Stimulated activated naive CD4-positive, alpha-beta T cell treated with Interleukin-2 at 50 U/mL for 16 hours (primary cell): ENCODE results near the gene SNCG.

ENCODE experiments used
- DNase-seq: peaks from one replicate; lab custom pipeline; 2025; lab: John Stamatoyannopoulos, UW

The SNCG gene

DNA sequence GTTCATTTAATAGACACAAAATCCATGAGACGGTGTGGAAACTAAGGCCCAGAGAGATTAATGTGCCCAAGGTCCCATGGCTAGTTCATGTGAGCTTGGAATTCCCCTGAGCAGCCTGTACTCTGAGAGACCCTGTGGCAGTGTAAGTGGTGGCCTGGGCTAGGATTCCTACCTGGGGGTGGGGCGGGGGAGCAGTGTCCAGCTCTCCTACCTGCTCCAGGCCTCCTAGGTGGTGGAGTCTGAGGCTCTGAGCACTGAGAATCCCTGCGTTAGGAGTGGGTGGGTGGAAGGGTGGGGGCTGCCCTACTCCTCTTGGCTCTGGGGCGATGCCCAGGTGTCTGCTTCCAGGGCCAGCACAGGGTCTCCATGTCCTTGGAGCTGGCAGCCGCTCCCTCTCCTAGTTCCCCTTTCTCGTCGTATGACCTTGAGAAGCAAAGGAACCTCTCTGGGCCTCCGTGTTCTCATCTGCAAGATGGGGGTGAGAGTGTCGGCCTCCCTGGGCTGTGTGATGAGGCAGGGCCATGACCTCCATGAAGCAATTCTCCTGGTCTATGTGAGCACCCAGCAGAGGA is 2.5 kb downstream of the SNCG start:
- no peak for DNase-seq

GRCh38 chr10:86961481-86962091 is 3.2 kb downstream of the SNCG start:
- DNase-seq: no peak

GRCh38 chr10:86962136-86962980 is 4.0 kb downstream of the SNCG start:
- DNase-seq: no peak

DNA sequence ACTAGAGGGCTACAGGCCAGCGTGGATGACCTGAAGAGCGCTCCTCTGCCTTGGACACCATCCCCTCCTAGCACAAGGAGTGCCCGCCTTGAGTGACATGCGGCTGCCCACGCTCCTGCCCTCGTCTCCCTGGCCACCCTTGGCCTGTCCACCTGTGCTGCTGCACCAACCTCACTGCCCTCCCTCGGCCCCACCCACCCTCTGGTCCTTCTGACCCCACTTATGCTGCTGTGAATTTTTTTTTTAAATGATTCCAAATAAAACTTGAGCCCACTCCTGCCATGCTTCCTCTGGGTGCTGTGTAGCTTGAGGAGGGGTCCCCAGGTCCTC is 4.5 kb downstream of the SNCG start:
- DNase-seq: no peak

DNA sequence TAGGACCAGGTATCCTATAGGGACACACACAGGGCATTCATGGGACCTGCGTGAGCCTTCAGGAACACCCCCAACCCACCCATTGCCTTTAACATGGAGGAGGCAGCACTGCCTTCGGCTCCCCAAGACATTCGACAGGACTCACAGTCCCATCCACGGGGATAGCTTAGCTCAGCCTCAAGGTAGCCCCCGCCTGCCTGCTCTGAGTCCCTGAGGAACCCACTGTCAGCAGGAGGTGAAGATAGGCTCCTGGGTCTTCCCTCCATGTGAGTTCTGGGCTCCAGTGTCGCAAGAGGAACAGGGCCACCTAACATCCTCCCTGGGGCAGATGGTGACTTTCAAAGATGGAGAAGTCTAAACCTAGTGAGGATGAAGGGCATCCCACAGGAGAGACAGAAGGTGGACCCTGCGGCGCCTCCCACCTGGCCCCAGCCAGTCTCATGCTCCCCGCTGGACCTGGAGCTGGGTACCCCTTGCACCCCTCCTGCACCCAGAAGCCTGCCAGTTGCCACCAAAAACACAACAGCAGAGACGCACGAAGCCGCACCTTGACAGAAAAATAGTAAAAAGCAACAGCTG is 5.0 kb downstream of the SNCG start:
- no peak for DNase-seq

- DNase-seq: no peak
Measured at GRCh38 chr10:86964061-86964846, 5.9 kb downstream of the SNCG start.

- DNase-seq: no peak
Measured at GRCh38 chr10:86964847-86965190, 6.4 kb downstream of the SNCG start.

DNA sequence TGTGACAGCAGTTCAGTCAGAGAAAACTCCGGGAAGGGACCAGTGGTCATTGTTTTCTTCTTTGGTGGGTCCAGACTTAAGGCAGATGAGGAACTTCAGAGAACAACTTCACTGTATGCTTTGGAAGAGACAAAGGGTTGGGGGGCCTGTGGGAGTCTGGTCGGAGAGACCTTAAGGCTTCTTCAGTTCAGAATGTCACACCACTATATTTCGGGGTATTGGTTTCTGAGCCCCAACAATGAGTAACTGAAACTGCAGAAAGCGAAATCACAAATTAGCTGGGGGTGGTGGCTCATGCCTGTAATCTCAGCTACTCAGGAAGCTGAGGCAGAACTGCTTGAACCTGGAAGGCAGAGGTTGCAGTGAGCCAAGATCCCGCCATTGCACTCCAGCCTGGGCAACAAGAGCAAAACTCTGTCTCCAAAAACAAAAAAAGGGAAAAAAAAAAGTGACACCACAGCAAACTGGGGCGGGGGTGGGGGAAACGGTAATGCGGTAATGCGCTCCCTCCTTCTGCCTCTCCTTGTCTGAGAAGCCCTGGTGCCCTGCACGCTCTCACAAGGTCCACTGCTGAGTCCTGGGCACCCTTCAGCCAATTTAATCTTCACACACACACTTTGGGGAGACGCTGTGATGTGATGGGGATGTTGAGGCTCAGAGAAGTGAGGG is 7.7 kb downstream of the SNCG start:
- DNase-seq: no peak

- no peak for DNase-seq
Measured at GRCh38 chr10:86967481-86967941, 9.1 kb downstream of the SNCG start.

- no peak for DNase-seq
Measured at GRCh38 chr10:86968271-86968993, 10.0 kb downstream of the SNCG start, which contains the start of gene ADIRF. TSS of gene ADIRF (plus strand) at chr10:86968482. CDS start at chr10:86968545, 63 bp downstream.

DNA sequence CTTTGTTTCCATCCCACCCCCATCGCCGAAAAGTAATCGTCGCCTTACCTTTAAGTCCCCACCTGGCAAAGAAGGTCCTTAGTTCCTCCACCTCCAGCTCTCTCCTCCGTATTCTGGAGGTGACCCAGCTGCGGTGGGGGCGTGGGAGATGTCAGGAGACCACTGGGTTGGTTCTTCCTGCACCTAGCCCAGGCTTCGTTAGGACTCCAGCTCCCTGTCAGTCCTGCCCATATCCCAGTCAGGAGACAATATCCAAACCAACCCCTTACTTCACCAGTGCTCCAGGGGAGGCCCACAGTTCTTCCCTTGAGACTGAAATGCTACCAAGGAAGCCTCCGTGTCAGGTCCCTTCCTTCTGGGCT is 10.6 kb downstream of the SNCG start:
- no peak for DNase-seq

GRCh38 chr10:86969421-86970041 is 11.1 kb downstream of the SNCG start:
- DNase-seq: no peak

DNA sequence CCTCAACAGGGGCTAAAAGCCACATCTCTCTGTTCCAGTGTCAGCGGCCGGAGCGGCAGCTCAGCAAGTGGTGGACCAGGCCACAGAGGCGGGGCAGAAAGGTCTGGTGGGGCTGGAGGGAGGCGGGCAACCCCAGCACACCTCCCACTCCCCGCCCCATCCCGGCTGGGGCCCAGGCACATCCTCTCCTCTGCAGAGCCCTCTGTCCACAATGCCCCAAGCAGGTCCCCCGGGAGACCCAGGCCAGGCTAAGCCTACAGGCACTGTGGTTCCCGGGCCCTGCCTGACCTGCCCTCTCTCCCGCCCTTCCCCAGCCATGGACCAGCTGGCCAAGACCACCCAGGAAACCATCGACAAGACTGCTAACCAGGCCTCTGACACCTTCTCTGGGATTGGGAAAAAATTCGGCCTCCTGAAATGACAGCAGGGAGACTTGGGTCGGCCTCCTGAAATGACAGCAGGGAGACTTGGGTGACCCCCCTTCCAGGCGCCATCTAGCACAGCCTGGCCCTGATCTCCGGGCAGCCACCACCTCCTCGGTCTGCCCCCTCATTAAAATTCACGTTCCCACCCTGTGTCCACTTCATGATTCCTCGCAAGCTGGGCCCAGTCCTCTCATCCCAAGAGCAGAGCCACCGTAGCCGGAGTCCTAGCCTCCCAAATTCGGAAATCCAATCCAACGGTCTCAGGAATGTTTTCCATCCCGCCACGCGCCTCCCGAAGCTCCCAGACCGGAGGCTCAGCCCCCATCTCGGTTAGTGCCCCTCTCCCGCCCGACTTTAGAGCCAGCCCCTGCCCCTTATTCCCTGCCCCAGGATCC is 12.0 kb downstream of the SNCG start:
- no peak for DNase-seq

DNA sequence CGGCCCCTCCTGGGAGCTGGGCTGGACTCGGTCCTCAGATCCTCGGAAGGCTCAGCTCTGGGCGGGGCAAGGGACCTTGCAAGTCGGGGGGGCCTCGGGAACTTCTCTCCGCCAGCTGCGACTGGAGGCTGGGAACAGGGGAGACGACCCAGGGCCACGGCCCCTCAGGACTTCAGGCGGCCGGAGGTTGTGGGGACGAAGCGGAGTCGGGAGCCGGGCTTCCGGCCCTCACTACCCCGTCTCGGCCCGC is 12.5 kb downstream of the SNCG start:
- no peak for DNase-seq

- DNase-seq: peak; percentile 88
Measured at GRCh38 chr10:86971232-86971991, 13.0 kb downstream of the SNCG start.

DNA sequence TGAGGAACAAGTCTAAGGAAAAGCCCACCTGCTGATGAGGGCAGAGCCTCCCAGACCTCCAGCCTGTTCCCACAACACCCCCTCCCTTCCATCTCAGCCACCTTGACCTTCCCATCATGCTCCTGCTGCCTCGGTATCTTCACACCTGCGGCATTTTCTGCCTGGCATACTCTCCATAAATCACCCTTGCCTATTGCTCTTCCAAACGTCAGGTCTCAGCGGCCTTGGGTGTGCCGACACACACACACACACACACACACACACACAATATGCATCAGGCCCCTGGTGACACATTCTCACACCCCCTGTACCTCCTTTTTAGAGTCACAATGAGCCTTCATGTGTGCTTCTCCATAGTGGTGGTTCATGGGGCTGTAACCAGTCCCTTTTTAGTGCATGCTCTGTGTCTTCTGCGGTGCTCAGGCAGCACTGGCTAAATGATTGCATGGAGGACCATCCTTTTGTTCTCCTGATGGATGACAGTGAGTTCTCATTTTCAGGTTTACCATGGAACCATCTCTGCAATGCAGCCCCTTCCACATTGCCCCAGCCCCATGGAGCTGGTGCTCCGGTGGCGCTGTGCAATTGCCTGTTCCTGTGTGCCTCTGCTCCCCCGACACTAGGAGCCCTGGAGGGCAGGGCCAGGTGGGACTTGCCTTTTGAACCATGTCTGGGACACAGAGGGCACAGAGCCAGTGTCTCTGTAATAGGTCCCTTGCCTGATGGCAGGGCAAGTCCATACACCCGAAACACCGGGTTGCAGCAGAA is 14.4 kb downstream of the SNCG start:
- no peak for DNase-seq

DNA sequence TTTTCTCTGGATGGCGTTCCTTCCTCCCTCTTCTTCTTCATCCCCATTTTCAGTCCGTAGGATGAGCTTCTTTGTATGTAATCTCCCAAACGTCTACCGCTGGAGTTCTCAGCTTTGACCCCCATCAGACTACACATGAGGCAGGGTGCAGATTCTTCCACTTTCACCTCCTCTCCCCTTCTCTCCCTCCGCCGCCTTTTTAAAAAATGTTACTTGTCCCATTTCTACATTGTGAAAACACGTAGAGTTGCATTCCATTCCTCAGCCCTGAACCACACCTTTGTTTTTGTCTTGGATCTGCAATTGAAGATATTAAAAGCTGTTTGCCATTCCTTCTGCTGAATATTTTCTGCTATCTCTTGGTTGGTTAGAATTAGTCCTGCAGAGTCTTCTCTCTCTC is 16.1 kb downstream of the SNCG start:
- no peak for DNase-seq

- no peak for DNase-seq
Measured at GRCh38 chr10:86976362-86977056, 18.1 kb downstream of the SNCG start.
